Esophagus muscularis mucosa (tissue), 4 donors: ENCODE results near the gene PTPA. TPM values are rescaled to one million over a fixed set of nuclear protein-coding genes. Genes with fewer than 3 reads are reported as not detected.
A peak's percentile ranks its signal among the peaks of the same experiment; 100 is the strongest.

Source experiments
- DNase-seq: peaks from one replicate; pipeline ENCODE4 v3.0.0-alpha.2; 2017; ENCODE audit errors: extremely low spot score
- H3K27ac ChIP-seq, 4 donors: fragments of 200-600 bp; sonication (generic); replicated peaks in 1 of 4; 1 replicate in 3 of 4; 2 replicates in 1 of 4; pipeline ENCODE4 v1.5.1; 2016 to 2019; ENCODE audit warnings: mild to moderate bottlenecking in 1 of 4
- H3K27me3 ChIP-seq, 4 donors: fragments of 200-600 bp; sonication (generic); one replicate each; pipeline versions ENCODE4 v1.5.1 to v1.6.0; 2016 to 2019
- H3K36me3 ChIP-seq, 4 donors: fragments of 200-600 bp; sonication (generic); one replicate each; pipeline ENCODE4 v1.5.1; 2016 to 2019
- H3K4me1 ChIP-seq, 4 donors: fragments of 200-600 bp; sonication (generic); one replicate each; pipeline ENCODE4 v1.5.1; 2016 to 2019
- H3K4me3 ChIP-seq, 4 donors: fragments of 200-600 bp; sonication (generic); 1 replicate in 2 of 4; 2 replicates in 2 of 4; pipeline ENCODE4 v1.5.1; 2016 to 2019; ENCODE audit warnings: mild to moderate bottlenecking in 4 of 4, moderate library complexity in 1 of 4
- H3K9me3 ChIP-seq, 4 donors: fragments of 200-600 bp; sonication (generic); 1 replicate in 3 of 4; 2 replicates in 1 of 4; pipeline ENCODE4 v1.5.1; 2016 to 2019
- EP300 ChIP-seq: sonication (generic); formaldehyde crosslinking; IDR thresholded peaks from one replicate; pipeline ENCODE4 v1.6.1; 2017; ENCODE audit warnings: antibody characterized with exemption
- POLR2A ChIP-seq: fragments of 450-650 bp; IDR thresholded peaks from one replicate; pipeline ENCODE4 v1.6.1; 2017; ENCODE audit warnings: antibody characterized with exemption, moderate library complexity, mild to moderate bottlenecking, low read depth
- POLR2AphosphoS5 ChIP-seq, 2 donors: sonication (generic); formaldehyde crosslinking; IDR thresholded peaks; one replicate each; pipeline ENCODE4 v1.6.1; 2017; ENCODE audit warnings: antibody characterized with exemption in 2 of 2
- WGBS: methylation state at CpG from one replicate; pipeline ENCODE4 v1.1.5; 2018; 5-methylcytosine and 5-hydroxymethylcytosine counted together
- intact Hi-C: fragments of 100-400 bp; cut with DNase I; formaldehyde crosslinking; loops from one replicate; pipeline ENCODE4 v1.15.1; 2023
- total RNA-seq, 4 donors: library from RNA; depleted of rRNA; stranded (reverse); fragments of >200 nt; gene quantifications; one replicate each; pipeline versions ENCODE4 v1.1.0 to v1.2.1, GENCODE V29; 2016
- TF ChIP-seq, protein P1 (sequence below), 3 experiments: fragments of 200-600 bp in 2 of 3; fragments of 450-650 bp in 1 of 3; sonication (generic) in 2 of 3; IDR thresholded peaks; one replicate each; pipeline ENCODE4 v1.5.1; 2017 to 2019; ENCODE audit warnings: antibody characterized with exemption in 3 of 3, mild to moderate bottlenecking in 2 of 3, moderate library complexity in 1 of 3

PTPA gene
- total RNA-seq, 4 donors from 2014 or later = 57.7 to 91.9 (median 77.4) TPM

DNA sequence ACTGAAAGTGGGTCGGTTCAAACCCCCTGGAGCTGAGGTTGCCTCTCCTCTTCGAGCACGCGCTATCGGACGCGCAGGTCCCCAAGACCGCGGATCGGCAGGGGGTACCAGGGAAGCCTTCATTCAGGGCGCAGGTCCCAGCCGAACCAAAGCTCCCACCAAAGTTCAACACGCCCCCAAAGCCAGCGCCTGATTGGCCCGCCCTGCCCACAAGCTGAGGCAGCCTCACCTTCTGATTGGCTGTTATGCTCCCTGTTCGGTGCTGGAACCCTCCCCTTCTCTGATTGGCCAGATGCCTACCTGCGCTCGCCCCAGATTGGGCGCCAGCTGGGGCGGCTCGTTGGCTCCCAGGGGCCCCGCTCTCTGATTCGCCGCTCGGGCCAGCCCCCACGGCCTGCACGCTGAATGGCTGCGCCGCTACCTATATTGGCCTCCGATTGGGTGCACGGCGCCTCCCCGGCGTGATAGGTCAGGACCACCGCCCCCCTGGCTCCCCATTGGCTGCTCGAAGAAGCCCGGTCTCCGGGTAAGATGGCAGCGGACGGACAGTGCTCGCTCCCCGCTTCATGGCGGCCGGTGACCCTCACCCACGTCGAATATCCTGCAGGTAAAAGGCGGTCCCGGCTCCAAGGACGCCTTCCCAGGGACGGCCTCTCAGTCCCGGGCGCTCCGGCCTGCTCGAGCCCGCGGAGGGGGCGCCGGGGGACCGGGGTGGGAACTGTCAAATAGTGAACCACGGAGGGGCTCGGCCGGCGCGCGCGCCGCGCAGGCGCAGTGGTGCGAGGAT is 30.4 kb upstream of the PTPA start, which contains the start of gene DOLPP1:
TSS of gene DOLPP1 (plus strand) at position 511 of the 787 bp plus-strand sequence. CDS start at position 532, 21 bp downstream.
- H3K36me3 ChIP-seq = peaks cover 1 to 16% (median 15%) of the 10 kb centered on the region in 4 donors
- 0% methylated on average over 17 of the region's 70 CpGs for WGBS
- intact Hi-C loops = no loop called here

DNA sequence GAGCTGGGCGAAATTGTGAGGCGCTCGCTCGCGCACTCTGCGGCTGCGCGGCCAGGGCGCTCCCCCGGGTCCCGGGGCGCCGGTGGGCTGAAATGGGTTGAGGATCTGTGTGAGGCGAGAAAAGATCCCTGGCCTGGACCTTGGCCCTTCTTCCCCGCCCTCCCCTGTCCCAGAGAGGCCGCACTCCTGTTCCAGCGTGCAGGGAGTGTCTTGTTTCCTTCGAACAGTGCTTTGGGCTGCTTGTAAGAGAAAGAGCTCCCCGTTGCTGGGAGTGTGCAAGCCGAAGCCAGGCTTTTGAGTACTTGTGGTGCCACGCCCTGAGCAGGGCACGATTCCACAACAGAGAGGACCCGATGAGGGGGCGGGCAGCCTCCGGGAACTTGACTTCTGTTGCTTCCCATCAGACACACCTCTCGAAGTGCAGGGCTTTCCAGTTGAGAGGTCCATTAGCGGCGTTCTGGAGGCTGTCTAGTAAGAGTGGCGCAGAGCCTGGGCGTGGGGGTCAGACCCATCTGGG is 29.8 kb upstream of the PTPA start:
- H3K27ac ChIP-seq = peak overlapping the region; percentile 75 to 88 (median 81)
- no peak for DNase-seq
- H3K9me3 ChIP-seq = no peaks in the 10 kb centered on the region
- TF ChIP-seq POLR2AphosphoS5 (IDR thresholded peaks at IDR 0.05) = peak in 1 of 2 donors; percentile 39
- TF ChIP-seq, protein P1, sequence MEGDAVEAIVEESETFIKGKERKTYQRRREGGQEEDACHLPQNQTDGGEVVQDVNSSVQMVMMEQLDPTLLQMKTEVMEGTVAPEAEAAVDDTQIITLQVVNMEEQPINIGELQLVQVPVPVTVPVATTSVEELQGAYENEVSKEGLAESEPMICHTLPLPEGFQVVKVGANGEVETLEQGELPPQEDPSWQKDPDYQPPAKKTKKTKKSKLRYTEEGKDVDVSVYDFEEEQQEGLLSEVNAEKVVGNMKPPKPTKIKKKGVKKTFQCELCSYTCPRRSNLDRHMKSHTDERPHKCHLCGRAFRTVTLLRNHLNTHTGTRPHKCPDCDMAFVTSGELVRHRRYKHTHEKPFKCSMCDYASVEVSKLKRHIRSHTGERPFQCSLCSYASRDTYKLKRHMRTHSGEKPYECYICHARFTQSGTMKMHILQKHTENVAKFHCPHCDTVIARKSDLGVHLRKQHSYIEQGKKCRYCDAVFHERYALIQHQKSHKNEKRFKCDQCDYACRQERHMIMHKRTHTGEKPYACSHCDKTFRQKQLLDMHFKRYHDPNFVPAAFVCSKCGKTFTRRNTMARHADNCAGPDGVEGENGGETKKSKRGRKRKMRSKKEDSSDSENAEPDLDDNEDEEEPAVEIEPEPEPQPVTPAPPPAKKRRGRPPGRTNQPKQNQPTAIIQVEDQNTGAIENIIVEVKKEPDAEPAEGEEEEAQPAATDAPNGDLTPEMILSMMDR (IDR thresholded peaks at IDR 0.05) = no peak
- H3K4me1 ChIP-seq = peaks cover 11 to 37% (median 23%) of the 10 kb centered on the region in 4 donors
- H3K27me3 ChIP-seq = no peaks in the 10 kb centered on the region
- 8% methylated on average over 11 of the region's 30 CpGs for WGBS
- H3K36me3 ChIP-seq = peaks cover 8 to 22% (median 21%) of the 10 kb centered on the region in 4 donors
- intact Hi-C loops = no loop called here
- H3K4me3 ChIP-seq = peak overlapping the region; percentile 68 to 88 (median 74)

More for the DNA sequence above, 30.4 kb upstream of the PTPA start, which contains the start of gene DOLPP1:
- DNase-seq = peak; percentile 100
- peaks cover 11 to 37% (median 23%) of the 10 kb centered on the region in 4 donors for H3K4me1 ChIP-seq
- H3K4me3 ChIP-seq = peak within 1 kb of the TSS; percentile 68 to 88 (median 74)
- peak within 1 kb of the TSS; percentile 75 to 88 (median 81) for H3K27ac ChIP-seq
- no peaks in the 10 kb centered on the region for H3K27me3 ChIP-seq
- TF ChIP-seq, protein P1 (IDR thresholded peaks at IDR 0.05) = peak in 1 of 3 experiments; percentile 43
- peak; percentile 44 for TF ChIP-seq POLR2A
- no peak for TF ChIP-seq EP300
- TF ChIP-seq POLR2AphosphoS5 (IDR thresholded peaks at IDR 0.05) = peak in 1 of 2 donors; percentile 80
- no peaks in the 10 kb centered on the region for H3K9me3 ChIP-seq

DNA sequence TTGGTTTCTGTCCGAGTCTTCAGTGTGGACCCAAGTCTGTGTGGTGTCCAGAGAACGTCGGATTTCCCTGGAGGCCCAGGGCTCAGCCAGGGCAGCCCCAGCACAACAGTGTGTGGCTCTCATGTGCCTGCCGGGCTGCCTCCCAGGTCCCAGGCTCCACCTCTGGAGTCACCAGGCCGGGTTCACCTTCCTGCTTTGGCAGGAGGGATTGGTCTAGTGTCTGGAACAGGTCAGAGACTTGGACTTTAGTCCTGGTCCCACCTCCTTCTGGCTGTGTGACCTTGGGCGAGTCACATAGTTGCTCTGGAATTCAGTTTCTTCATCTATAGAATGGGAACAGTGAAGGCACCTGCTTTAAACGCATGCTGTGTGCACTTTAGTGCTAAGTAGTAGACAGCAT is 27.1 kb upstream of the PTPA start:
- DNase-seq = no peak
- H3K4me3 ChIP-seq = no peak overlapping the region
- TF ChIP-seq EP300 = no peak
- no peak for TF ChIP-seq POLR2A
- TF ChIP-seq, protein P1 (IDR thresholded peaks at IDR 0.05) = no peak
- no peak for TF ChIP-seq POLR2AphosphoS5 (IDR thresholded peaks at IDR 0.05)

DNA sequence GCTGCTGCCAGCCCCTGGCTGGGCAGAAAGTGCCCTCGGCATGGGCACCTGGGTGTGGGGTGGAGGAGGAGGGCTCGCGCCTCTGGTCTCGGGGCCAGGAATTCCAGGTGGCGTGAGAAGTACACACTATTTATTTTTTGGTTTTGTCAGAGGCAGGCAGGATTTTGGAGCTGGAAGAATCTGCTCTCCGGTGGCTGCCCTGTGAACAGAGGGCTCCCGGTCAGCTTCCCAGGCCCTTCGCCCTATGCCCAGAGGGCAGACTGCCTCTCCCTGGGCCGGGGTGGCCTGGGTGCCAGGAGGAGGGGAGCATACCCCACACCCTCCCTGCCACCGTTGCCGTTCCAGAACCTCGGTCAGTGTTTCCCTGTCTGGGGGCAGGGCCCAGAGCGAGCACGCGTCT is 22.0 kb upstream of the PTPA start:
- H3K27me3 ChIP-seq = no peaks in the 10 kb centered on the region
- no peak for DNase-seq
- peaks cover 9 to 66% (median 58%) of the 10 kb centered on the region in 4 donors for H3K36me3 ChIP-seq
- intact Hi-C loops = no loop called here
- WGBS = 92% methylated on average over 9 of the region's 15 CpGs
- no peaks in the 10 kb centered on the region for H3K9me3 ChIP-seq
- TF ChIP-seq POLR2A (no peak), EP300 (no peak), POLR2AphosphoS5 (IDR thresholded peaks at IDR 0.05) (no peak)
- TF ChIP-seq, protein P1 (IDR thresholded peaks at IDR 0.05) = no peak
- H3K4me1 ChIP-seq = peaks cover 0 to 1% (median 0%) of the 10 kb centered on the region in 4 donors
- H3K27ac ChIP-seq = no peak overlapping the region
- H3K4me3 ChIP-seq = no peak overlapping the region

More for the DNA sequence above, 27.1 kb upstream of the PTPA start:
- H3K4me1 ChIP-seq = peaks cover 11 to 37% (median 23%) of the 10 kb centered on the region in 4 donors
- peaks cover 9 to 46% (median 41%) of the 10 kb centered on the region in 4 donors for H3K36me3 ChIP-seq
- no peaks in the 10 kb centered on the region for H3K27me3 ChIP-seq
- WGBS = 93% methylated on average over 3 of the region's 7 CpGs
- intact Hi-C loops = no loop called here
- no peaks in the 10 kb centered on the region for H3K9me3 ChIP-seq
- H3K27ac ChIP-seq = no peak overlapping the region
